Activated effector memory CD4-positive, alpha-beta T cell treated with Interleukin-2 at 50 U/mL for 16 hours (primary cell): ENCODE data around the gene ZKSCAN3.
A peak's percentile ranks its signal among the peaks of the same experiment; 100 is the strongest.
"Not testable (repeated sequence)": the region's sequence is repeated elsewhere in the genome, so short reads cannot be mapped to it uniquely, and the experiment has no call there.

Experiments
- DNase-seq: peaks from one replicate; pipeline ENCODE4 v3.0.0-alpha.2; 2020

ZKSCAN3 gene

DNA sequence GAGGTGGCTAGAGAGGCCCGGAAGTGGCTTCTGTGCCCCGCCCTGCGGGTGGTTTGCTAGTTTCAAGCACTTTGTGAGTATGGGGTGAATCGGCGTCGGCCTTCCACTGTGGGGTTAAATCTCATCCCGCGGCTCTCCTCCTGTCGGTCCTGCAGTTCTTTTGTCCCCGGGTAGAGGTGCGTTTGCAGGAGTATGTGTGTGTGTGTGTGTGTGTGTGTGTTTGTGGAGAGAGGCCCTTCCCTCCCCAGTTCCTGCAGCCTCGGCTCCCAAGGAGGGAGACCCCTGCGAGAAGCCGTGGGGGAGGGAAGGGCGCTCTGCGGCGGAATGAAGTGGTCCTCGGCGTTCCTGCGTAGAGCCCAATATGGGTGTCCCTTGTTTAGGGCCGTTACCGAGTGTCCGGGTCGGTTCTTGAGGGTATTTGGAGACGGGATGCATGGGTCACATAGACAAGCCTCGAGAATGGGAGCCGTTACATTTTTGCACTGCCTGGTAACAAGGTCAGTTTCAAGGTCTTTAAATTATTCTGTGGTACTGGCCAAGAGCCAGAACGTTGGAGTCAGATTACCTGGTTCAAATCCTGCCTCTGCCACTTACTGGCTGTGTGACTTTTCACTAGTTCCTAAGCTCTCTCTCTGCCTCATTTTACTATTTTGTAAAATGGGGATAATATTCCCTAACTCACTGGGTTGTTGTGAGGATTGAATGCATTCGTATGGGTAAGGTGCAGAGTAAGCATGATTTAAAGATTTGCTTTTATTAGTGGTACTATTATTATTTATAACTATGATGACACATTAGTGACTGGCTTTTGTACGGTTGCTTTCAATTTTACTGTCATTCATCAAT is at the start of gene ZKSCAN3:
TSS of gene ZKSCAN3 (plus strand) at position 56 of the 846 bp plus-strand sequence. CDS start 9,640 bp downstream, outside the sequence.
- peak; percentile 78 for DNase-seq

DNA sequence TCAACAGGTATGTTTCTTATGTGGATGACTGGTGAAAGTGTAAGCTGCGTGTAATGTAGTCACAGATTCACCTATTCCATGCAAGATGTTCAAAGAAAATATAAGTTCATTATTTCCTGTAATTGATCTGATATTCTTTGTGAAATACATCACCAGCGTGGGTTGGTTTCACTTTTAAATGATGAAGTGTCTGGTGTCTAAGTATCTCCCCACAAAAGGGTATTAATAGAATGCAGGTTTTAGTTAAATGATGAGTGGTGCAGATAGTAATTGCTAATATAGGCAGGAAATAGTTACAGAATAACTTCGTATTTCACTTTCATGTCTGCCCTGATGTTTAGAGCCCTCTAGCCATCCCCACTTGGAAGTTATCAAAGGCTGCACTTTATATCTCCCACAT is 46.2 kb upstream of the ZKSCAN3 start:
- no peak for DNase-seq

DNA sequence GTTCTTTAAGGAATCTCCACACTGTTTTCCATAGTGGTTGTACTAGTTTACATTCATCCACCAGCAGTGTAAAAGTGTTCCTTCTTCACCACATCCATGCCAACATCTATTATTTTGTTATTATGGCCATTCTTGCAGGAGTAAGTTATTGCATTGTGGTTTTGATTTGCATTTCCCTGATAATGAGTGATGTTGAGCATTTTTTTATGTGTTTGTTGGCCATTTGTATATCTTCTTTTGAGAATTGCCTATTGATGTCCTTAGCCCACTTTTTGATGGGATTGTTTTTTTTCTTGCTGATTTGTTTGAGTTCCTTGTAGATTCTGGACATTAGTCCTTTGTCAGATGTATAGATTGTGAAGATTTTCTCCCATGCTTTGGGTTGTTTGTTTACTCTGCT is 43.4 kb upstream of the ZKSCAN3 start:
- not testable (repeated sequence) for DNase-seq

DNA sequence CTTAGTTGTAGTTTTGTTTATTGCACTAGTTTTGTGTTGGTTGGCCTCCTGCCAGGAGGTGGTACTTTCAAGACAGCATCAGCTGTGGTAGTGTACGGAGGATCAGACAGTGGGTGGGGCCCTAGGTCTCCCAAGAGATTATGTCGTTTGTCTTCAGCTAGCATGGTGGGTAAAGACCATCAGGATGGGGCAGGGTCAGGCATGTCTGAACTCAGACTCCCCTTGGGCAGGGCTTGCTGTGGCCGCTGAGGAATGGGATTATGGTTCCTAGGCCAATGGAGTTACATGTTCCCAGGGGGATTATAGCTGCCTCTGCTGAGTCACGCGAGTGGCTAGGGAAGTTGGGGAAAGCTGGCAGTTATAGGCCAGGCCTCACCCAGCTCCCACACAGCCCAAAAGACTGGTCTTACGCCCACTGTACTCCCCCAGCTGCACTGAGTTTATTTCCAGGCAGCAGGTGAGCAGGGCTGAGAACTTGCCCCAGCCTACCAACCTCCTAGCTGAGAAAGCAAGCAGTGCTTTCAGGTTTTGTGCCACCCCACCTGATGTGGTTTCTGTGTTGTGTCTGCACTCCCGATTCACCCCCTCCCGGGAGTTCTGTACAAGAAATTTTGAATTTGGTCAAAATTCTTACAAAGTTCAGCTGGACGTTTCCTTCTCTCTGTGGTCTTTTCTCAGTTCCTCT is 38.5 kb upstream of the ZKSCAN3 start:
- DNase-seq: no peak

DNA sequence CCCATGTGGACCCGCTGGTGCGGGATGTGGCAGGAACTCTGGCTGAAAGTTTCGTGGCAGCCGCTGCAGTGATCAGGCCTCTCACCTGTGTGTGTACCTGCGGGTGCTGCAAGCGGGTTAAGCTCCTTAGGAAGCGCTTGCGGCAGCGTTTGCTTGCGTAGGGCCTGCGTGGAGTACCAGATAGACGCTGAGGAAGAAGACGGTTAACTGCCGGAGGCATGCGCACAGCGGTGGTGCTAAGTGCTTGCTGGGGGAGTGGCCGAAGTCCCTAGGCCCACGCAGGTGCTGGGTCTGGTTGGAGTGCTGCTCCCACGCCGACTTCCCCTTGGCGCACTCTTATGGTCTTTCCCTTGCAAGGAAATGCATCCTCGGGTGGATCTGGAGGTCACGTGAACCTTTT is 36.8 kb upstream of the ZKSCAN3 start:
- no peak for DNase-seq

DNA sequence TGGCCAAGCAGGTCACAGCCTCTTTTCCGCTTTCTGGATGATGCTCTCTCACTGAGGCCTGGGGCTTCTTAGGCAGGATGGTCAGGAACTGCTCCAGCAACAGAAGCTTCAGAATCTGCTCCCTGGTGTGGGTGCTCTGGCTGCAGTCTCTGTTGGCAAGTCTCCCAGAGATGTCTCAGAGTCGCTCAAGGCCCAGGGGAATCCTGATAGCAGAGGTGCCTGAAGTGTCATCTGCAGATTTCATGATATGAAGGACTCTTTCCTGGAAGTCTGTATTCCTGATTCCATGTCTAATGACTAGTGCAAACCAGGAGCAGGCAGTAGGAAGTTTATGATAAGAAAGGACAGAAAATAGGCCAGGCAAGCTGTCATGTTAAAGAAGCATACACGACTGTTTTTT is 34.1 kb upstream of the ZKSCAN3 start:
- DNase-seq: no peak

DNA sequence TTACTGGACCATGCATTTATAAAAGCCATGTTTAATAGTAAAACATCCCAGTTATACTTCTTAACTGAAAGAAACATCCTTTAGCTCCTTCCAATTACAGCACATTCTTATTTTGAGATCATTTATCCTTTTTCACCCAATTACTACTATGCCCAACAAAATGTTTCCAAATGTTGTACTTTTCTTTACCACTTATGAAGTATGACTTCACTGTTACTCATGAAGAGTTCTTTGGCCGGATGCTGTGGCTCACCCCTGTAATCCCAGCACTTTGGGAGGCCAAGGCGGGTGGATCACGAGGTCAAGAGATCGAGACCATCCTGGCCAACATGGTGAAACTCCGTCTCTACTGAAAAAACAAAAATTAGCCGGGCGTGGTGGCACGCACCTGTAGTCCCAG is 31.9 kb upstream of the ZKSCAN3 start:
- not testable (repeated sequence) for DNase-seq

DNA sequence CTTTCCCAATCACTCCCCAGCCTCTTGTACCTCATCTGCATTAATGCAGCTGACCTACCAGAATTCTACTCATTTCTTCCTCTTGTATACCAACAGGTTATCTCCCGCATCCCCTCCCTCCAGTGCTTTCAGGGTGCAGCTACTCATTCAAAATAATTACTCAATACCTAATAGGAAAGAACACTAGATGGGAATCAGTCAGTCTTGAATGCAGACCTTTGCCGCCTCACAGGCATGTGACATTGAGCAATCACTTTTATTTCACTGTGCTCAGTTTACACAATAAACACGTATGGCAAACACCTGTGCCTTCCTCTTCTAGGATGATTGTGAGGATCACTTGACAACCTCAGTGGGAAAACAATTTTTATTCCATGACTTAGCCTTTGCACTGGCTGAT is 27.1 kb upstream of the ZKSCAN3 start:
- DNase-seq: no peak

DNA sequence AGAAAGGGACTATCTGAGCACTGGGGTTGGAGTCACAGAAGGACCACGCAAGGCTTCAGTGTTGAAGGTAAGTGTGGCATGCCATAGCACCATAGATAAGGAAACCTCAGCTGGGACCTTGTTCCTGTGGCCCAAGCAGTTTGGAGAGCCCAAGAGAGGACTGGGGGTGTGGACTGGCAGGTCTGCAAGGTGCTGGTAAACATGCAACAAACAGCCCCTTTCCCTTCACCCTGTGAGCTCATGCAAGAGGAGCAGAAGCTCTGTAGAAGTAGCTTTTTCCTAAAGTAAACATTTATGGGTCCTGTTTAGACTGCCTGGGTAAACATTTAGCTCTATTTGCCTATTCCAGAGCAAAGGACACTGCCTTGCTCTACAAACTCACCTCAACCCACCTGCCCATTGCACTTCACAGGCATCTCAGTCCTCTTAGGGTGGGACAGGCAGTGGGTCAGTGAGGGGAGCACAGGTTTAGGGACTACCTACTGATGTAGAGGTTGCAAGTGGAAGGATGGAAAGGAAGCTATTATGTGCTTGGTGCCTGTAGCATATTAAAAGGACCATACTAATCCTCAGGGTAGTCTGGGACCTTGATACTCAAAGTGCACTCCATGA is 25.8 kb upstream of the ZKSCAN3 start:
- no peak for DNase-seq

DNA sequence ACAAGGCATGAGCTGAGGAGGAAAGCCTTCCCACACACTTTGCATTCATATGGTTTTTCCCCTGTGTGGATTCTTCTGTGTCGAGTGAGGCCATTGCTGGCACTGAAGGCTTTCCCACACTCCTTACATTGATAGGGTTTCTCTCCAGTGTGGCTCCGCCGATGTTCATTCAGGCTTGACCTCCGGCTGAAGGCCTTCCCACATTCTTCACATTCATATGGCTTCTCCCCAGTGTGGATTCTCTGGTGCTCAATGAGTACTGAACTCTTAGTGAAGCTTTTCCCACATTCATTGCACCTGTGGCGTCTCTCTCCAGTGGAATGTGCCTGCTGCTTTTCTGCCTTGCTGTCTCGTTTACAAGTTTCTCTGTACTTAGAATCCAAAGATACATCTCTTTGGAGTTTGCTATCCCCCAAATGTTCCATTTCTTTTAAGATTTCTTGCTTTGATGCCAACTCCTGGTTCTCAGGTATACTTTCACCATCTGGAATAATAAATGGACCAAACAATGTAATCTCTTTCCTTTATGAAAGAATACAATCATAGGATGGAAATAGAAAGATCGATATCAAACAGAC is 23.3 kb upstream of the ZKSCAN3 start:
- no peak for DNase-seq

DNA sequence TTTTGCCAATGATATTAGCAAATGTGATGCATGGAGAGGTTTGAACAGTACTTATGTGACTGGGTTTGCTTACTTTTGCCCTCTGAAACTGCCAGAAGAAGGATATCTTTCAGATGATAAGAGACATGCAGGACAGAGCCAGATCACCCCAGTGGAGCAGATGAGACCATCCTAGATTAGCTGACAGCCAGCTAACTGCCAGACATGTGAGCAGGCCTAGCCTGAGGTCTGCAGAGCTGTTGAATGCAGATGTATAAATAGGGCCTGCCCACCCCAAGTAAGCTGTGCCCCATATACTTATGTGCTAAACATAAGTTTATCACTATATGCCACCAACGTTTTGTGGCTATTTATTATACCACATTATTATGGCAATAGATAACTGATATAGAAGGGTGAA is 19.7 kb upstream of the ZKSCAN3 start:
- no peak for DNase-seq

DNA sequence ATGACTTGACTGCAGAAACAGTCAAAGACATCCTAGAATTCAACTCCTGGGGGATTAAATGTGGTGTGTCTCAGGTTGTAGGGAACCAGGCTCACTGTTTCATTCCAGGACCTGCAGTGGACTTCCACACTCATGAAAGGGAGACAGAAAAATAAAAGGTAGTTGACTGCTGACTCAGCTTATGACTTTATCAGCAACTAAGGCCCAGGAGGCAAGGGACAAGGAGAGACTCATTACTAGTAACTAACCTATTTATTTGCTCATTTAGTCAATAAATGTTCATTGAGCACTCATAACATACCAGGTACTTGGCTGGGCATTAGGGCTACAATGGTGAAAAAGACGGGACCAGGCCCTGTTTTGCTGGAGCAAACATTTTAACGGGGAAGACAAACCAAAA is 16.7 kb upstream of the ZKSCAN3 start:
- no peak for DNase-seq

DNA sequence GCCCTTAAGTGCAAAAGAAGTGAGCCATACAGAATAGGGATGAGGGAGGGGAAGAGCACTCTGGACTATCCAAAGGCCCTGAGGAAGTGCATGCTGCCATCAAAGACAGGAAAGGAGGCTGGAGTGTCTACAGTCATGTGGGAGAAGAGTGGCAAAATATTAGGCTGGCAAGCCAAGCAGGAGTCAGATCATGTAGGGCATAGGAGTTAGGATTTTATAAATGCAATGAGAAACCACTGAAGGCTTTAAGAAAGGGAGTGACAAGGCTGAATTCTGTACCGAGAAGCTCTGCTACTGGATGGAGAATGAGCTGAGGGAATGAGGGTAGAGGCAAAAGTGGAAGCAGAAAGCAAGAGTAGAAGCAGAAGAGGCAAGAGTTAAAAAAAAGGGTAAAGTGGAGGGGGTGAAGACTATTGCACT is 16.1 kb upstream of the ZKSCAN3 start:
- no peak for DNase-seq

DNA sequence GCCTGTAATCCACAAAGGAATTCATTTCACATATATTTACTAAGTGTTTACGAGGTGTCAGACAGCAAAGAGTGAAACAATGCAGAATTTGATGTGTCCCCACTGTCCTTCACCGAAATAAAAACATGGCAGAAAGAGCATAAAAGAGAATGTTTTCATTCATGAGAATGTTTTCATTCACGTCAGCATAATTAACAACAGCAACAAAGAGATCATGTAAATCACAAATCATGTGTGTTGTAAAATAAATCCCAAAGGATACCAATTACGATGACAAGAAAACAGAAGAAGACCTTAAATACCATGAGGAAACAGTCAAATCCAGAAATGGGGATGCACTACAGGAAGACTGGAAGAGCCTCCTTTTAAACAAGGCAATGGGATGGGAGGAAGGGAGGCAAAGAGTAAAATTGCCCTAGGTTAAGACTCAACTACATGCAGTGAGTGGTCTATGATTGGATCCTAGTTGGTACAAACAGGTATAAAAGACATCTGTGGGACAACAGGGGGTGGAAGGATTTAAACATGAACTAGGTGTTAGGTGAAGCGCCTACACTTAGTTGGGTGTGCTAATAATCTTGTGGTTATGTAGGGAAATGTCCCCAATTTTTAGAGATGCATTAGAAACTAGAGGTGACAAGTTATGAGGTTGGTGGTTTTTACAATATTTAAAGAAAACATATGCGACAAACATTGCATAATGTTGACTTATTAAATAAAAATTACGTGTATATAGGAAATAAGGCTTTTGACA is 15.3 kb upstream of the ZKSCAN3 start:
- no peak for DNase-seq

DNA sequence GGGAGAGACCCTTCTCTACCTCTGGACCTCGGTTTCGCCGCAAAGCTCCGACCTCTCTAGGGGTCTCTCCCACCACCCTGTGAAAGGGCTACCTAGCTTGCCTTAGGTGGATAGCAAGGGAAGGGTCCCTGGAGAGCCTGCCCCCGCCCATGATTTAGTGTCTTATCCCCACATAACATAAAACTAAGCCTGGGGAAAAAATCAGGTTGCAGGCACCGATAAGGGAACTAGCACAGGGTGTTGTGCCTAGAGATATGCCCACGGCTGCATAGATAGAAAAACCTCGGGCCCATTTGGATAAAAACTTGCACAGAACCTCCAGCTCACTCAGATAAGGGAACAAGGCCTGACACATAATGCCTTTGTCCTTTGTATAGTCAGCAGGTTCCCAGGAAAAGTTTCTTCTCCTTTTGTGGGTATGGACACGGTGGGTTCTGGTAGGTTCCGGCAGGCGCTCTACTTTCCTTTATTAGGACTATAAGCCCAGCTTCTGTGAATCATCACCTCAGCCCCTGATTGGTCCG is 14.6 kb upstream of the ZKSCAN3 start:
- no peak for DNase-seq

DNA sequence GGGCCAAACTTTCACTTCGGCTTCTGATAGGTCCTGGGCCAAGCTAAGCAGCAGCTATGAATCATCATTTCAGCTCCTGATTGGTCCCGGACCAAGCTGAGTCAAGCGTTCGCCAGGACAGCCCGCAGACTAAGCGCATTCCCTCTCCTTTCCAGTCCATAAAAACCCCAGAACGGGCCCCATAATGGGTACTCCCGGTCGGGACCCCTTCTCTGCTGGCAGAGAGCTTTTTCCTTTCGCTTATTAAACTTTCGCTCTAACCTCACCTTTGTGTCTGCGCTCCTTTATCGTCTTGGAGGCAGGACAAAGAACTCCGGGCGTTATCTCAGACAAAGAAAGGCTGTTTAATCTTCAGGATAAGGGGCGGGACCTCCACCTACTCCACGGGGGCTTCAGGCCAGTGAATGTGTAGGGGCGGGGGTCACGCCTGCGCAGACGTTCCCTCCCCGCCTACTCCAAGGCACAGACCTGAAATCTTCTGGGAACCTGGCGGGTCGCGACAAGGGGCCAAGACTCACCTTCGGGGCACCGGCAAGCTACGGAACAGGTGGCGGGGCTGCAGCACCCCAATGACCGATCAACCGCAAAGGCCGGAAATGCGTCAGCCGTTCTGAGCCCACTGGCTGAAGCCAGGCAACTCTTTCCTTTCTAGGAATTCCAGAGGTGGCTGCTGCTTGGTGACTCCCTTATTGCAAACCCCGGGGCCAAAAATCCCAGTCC is 14.0 kb upstream of the ZKSCAN3 start, which contains the start of gene ZSCAN31:
TSS of gene ZSCAN31 (minus strand) at position 585 of the 720 bp plus-strand sequence. CDS start 6,465 bp downstream, outside the sequence.
- peak; percentile 70 for DNase-seq

DNA sequence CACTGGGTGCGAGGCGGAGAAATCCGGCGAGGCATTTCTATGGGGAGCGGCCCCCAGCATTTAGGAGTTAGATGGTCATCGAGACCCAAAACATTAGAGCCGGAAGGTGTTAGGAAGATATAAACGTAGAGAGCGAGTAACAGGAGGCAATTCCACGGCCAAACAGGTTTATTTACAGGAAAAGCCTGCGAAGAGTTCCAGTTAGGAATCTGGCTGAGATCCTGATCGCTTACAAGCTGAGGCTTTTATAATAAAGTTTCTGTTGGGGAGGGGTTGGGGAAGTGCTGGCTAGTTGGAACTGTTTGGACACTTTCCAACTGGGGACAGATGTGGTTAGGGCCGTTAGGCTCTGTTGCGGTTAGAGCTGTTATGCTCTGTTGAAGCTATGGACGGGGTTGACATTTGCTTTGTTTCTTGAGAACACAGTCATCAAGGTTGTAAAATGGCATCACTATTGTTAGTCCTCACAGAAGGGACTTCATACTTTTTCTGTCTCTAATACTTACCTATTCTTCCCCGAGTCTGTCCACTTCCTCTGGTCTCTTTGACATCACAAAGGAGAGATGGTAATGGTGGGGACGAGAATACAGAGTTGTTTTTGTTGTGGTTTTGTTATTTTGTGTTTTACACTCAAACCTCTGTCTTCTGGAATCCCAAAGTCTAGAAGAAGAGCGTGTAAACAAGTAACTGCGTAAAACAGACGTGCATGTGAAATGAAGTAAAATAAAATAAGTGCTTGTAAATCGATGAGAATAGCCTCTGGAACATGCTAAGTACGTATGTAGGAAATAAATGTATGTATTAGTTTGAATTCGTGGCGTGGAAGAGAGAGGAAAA is 13.2 kb upstream of the ZKSCAN3 start:
- no peak for DNase-seq

DNA sequence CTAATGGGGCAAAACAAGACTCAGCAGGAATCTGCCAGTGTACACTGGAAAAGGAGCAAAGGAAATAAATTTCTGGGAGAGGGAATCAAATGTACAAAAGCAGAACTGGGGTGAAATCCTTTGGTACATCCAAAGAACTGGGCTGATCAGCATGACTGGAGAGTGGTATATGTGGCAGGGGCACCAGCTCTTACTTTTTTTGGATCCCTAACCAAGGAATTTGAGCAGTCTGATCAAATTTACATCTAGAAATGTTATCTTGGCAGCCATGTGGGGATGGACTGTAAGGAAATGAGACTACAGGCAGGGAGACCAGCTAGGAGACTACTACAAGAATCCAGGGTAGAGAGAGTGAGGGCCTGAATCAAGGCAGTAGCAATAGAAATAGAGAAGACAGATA is 12.6 kb upstream of the ZKSCAN3 start:
- DNase-seq: no peak

DNA sequence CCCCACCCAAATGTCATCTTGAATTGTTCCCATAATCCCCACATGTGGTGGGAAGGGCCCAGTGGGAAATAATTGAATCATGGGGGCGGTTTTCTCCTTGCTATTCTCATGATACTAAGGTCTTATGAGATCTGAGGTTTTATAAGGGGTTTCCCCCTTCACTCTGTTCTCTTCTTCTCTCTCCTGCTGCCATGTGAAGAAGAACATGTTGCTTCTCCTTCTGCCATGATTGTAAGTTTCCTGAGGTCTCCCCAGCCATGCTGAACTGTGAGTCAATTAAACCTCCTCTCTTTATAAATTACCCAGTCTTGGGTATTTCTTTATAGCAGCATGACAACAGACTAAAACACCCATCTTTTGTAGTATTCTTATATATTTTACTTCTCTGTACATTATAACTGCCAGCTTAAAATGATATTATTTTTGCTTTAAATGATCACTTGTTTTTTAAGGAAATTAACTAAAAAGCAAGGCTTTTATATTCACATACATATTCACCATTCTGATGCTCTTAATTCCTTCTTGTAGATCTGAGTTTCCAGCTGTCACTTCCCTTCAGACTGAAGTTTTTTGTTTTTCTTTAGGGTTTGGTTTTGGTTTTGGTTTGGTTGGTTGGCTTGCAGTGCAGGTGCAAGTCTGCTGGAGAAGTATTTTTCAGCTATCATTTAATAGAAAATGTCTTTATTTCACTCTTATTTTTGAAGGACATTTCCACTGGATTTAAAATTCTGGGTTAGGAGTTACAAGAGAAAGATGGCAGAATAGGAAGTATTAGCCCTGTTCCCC is 9.2 kb upstream of the ZKSCAN3 start:
- DNase-seq: no peak
